HEK293 (cell line): ENCODE results near the gene LCN10.

ENCODE experiments used
- GLI2 ChIP-seq: fragments of 450-650 bp; formaldehyde crosslinking; IDR thresholded peaks from 2 replicates; pipeline ENCODE4; 2017; ENCODE audit warnings: missing biosample characterization, missing genetic modification characterization, low read depth, borderline replicate concordance
- HOXC10 ChIP-seq: sonication (generic); formaldehyde crosslinking; IDR thresholded peaks from 2 replicates; pipeline ENCODE4 v1.8.1; 2023; ENCODE audit warnings: mild to moderate bottlenecking, missing genetic modification reagents
- KLF1 ChIP-seq: fragments of 450-650 bp; formaldehyde crosslinking; IDR thresholded peaks from 2 replicates; pipeline ENCODE4 v1.5.1; 2016; ENCODE audit warnings: missing biosample characterization, missing genetic modification characterization
- REPIN1 ChIP-seq: fragments of 450-650 bp; formaldehyde crosslinking; IDR thresholded peaks from 2 replicates; pipeline ENCODE4 v1.5.1; 2017; ENCODE audit warnings: missing biosample characterization, missing genetic modification characterization, low read depth
- ZFHX2 ChIP-seq: fragments of 450-650 bp; formaldehyde crosslinking; conservative IDR thresholded peaks from 2 replicates; pipeline ENCODE4 v1.5.1; 2016; ENCODE audit warnings: missing biosample characterization, missing genetic modification characterization
- ZFP3 ChIP-seq: fragments of 450-650 bp; formaldehyde crosslinking; IDR thresholded peaks from 2 replicates; pipeline ENCODE4 v1.5.1; 2016; ENCODE audit warnings: low read depth, missing biosample characterization, missing genetic modification characterization
- ZFP37 ChIP-seq: fragments of 450-650 bp; formaldehyde crosslinking; IDR thresholded peaks from 2 replicates; pipeline ENCODE4 v1.5.1; 2016; ENCODE audit warnings: missing biosample characterization, missing genetic modification characterization
- ZNF10 ChIP-seq: fragments of 450-650 bp; formaldehyde crosslinking; IDR thresholded peaks from 2 replicates; pipeline ENCODE4 v1.5.1; 2017; ENCODE audit warnings: missing biosample characterization, missing genetic modification characterization
- ZNF155 ChIP-seq: fragments of 450-650 bp; formaldehyde crosslinking; IDR thresholded peaks from 2 replicates; pipeline ENCODE4 v1.5.1; 2016; ENCODE audit warnings: missing biosample characterization, missing genetic modification characterization
- ZNF157 ChIP-seq: fragments of 450-650 bp; formaldehyde crosslinking; IDR thresholded peaks from 2 replicates; pipeline ENCODE4 v1.5.1; 2016; ENCODE audit warnings: missing biosample characterization, missing genetic modification characterization
- ZNF169 ChIP-seq: fragments of 450-650 bp; formaldehyde crosslinking; IDR thresholded peaks from 2 replicates; pipeline ENCODE4 v1.5.1; 2016; ENCODE audit warnings: missing biosample characterization, missing genetic modification characterization
- ZNF366 ChIP-seq: fragments of 450-650 bp; formaldehyde crosslinking; conservative IDR thresholded peaks from 2 replicates; pipeline ENCODE4 v1.5.1; 2016; ENCODE audit warnings: missing biosample characterization, missing genetic modification characterization
- ZNF394 ChIP-seq: fragments of 450-650 bp; formaldehyde crosslinking; IDR thresholded peaks from 2 replicates; pipeline ENCODE4 v1.5.1; 2016; ENCODE audit warnings: missing biosample characterization, missing genetic modification characterization, mild to moderate bottlenecking, moderate library complexity, borderline replicate concordance
- ZNF514 ChIP-seq: fragments of 450-650 bp; formaldehyde crosslinking; IDR thresholded peaks from 2 replicates; pipeline ENCODE4 v1.5.1; 2016; ENCODE audit warnings: missing biosample characterization, missing genetic modification characterization
- ZNF585B ChIP-seq: fragments of 450-650 bp; formaldehyde crosslinking; IDR thresholded peaks from 2 replicates; pipeline ENCODE4 v1.5.1; 2016; ENCODE audit warnings: missing biosample characterization, missing genetic modification characterization
- ZNF621 ChIP-seq: fragments of 450-650 bp; formaldehyde crosslinking; IDR thresholded peaks from 2 replicates; pipeline ENCODE4 v1.5.1; 2017; ENCODE audit warnings: missing biosample characterization, missing genetic modification characterization
- ZNF677 ChIP-seq: fragments of 450-650 bp; IDR thresholded peaks from 2 replicates; pipeline ENCODE4 v1.5.0; 2018; ENCODE audit warnings: missing biosample characterization, mild to moderate bottlenecking, missing genetic modification characterization, moderate library complexity
- ZNF76 ChIP-seq: fragments of 450-650 bp; formaldehyde crosslinking; IDR thresholded peaks from 2 replicates; pipeline ENCODE4; 2016; ENCODE audit warnings: low read depth, missing biosample characterization, missing genetic modification characterization, borderline replicate concordance
- ZNF785 ChIP-seq: fragments of 450-650 bp; formaldehyde crosslinking; IDR thresholded peaks from 2 replicates; pipeline ENCODE4 v1.5.1; 2016; ENCODE audit warnings: missing biosample characterization, missing genetic modification characterization
- ZSCAN23 ChIP-seq: fragments of 450-650 bp; formaldehyde crosslinking; IDR thresholded peaks from 2 replicates; pipeline ENCODE4 v1.5.1; 2016; ENCODE audit warnings: missing biosample characterization, missing genetic modification characterization
- ZSCAN5A ChIP-seq: fragments of 450-650 bp; formaldehyde crosslinking; IDR thresholded peaks from 2 replicates; pipeline ENCODE4 v1.5.1; 2016; ENCODE audit warnings: missing biosample characterization, missing genetic modification characterization
- TF ChIP-seq, protein P1 (sequence below): fragments of 450-650 bp; formaldehyde crosslinking; IDR thresholded peaks from 2 replicates; pipeline ENCODE4 v1.5.1; 2016; ENCODE audit warnings: missing biosample characterization, missing genetic modification characterization, borderline replicate concordance
- TF ChIP-seq, protein P2 (sequence below): fragments of 450-650 bp; formaldehyde crosslinking; conservative IDR thresholded peaks from 2 replicates; pipeline ENCODE4 v1.5.1; 2016; ENCODE audit warnings: low read depth, missing biosample characterization, missing genetic modification characterization
- TF ChIP-seq, protein P3 (sequence below): fragments of 450-650 bp; IDR thresholded peaks from 2 replicates; pipeline ENCODE4 v1.5.1; 2018; ENCODE audit warnings: missing biosample characterization, missing genetic modification characterization
- TF ChIP-seq, protein P4 (sequence below): fragments of 450-650 bp; formaldehyde crosslinking; IDR thresholded peaks from 2 replicates; pipeline ENCODE4 v1.5.1; 2016; ENCODE audit warnings: missing biosample characterization, missing genetic modification characterization
- TF ChIP-seq, protein P5 (sequence below): fragments of 450-650 bp; formaldehyde crosslinking; IDR thresholded peaks from 2 replicates; pipeline ENCODE4 v1.5.1; 2016; ENCODE audit warnings: missing biosample characterization, missing genetic modification characterization

LCN10 gene

DNA sequence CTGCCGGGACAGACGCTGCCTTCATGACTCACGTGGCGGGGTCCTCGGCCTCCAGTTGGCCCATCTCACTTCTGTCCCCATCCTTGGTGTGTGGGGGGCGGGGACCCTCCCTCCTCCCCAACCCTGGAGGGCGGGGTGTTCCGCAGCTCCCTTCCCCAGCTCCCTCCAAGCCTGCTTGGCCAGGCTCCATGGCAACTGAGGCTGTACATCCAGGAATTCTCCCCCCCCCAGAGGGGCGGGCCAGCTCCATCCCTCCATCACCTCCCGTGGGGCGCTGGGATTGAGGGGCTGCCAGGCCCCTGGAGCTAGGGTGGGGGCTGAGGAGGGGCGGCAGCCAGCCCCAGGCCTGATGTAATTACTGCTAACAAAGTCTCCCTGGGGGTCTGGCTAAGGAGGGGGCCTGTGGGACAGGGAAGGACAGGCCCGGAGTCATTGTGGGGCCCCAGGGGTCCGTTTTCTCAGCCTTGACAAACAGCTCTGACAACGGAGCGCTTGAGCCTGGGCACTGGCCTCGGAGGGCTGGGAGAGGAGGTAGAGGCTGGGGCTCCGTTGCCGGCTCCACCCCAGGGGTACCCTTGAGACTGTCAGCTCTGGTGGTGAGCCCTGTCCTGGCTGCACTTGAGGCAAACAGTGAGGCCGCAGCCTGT is 22.4 kb downstream of the LCN10 start (continued):
- TF ChIP-seq ZFP37 (tag by site-specific recombination) (no peak), ZFHX2 (no peak), HOXC10 (CRISPR knock-in tag) (no peak), ZNF514 (tag by site-specific recombination) (no peak), GLI2 (tag by site-specific recombination) (no peak), ZNF10 (tag by site-specific recombination) (no peak), ZNF76 (tag by site-specific recombination) (no peak; the same call in 1 of the 2 replicates), ZNF394 (tag by site-specific recombination) (no peak), REPIN1 (tag by site-specific recombination) (no peak), ZFP3 (no peak), ZSCAN5A (tag by site-specific recombination) (no peak), ZNF785 (no peak), ZNF585B (no peak), KLF1 (tag by site-specific recombination) (peak; percentile 78), ZNF169 (tag by site-specific recombination) (no peak), ZSCAN23 (tag by site-specific recombination) (no peak), ZNF366 (tag by site-specific recombination) (peak; percentile 82), ZNF155 (no peak), ZNF677 (no peak), ZNF621 (tag by site-specific recombination) (no peak), ZNF157 (tag by site-specific recombination) (no peak)
- TF ChIP-seq, protein P1, sequence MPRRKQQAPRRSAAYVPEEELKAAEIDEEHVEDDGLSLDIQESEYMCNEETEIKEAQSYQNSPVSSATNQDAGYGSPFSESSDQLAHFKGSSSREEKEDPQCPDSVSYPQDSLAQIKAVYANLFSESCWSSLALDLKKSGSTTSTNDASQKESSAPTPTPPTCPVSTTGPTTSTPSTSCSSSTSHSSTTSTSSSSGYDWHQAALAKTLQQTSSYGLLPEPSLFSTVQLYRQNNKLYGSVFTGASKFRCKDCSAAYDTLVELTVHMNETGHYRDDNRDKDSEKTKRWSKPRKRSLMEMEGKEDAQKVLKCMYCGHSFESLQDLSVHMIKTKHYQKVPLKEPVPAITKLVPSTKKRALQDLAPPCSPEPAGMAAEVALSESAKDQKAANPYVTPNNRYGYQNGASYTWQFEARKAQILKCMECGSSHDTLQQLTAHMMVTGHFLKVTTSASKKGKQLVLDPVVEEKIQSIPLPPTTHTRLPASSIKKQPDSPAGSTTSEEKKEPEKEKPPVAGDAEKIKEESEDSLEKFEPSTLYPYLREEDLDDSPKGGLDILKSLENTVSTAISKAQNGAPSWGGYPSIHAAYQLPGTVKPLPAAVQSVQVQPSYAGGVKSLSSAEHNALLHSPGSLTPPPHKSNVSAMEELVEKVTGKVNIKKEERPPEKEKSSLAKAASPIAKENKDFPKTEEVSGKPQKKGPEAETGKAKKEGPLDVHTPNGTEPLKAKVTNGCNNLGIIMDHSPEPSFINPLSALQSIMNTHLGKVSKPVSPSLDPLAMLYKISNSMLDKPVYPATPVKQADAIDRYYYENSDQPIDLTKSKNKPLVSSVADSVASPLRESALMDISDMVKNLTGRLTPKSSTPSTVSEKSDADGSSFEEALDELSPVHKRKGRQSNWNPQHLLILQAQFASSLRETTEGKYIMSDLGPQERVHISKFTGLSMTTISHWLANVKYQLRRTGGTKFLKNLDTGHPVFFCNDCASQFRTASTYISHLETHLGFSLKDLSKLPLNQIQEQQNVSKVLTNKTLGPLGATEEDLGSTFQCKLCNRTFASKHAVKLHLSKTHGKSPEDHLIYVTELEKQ (tag by site-specific recombination) = no peak
- TF ChIP-seq, protein P2, sequence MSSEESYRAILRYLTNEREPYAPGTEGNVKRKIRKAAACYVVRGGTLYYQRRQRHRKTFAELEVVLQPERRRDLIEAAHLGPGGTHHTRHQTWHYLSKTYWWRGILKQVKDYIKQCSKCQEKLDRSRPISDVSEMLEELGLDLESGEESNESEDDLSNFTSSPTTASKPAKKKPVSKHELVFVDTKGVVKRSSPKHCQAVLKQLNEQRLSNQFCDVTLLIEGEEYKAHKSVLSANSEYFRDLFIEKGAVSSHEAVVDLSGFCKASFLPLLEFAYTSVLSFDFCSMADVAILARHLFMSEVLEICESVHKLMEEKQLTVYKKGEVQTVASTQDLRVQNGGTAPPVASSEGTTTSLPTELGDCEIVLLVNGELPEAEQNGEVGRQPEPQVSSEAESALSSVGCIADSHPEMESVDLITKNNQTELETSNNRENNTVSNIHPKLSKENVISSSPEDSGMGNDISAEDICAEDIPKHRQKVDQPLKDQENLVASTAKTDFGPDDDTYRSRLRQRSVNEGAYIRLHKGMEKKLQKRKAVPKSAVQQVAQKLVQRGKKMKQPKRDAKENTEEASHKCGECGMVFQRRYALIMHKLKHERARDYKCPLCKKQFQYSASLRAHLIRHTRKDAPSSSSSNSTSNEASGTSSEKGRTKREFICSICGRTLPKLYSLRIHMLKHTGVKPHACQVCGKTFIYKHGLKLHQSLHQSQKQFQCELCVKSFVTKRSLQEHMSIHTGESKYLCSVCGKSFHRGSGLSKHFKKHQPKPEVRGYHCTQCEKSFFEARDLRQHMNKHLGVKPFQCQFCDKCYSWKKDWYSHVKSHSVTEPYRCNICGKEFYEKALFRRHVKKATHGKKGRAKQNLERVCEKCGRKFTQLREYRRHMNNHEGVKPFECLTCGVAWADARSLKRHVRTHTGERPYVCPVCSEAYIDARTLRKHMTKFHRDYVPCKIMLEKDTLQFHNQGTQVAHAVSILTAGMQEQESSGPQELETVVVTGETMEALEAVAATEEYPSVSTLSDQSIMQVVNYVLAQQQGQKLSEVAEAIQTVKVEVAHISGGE (tag by site-specific recombination) = no peak
- TF ChIP-seq, protein P3, sequence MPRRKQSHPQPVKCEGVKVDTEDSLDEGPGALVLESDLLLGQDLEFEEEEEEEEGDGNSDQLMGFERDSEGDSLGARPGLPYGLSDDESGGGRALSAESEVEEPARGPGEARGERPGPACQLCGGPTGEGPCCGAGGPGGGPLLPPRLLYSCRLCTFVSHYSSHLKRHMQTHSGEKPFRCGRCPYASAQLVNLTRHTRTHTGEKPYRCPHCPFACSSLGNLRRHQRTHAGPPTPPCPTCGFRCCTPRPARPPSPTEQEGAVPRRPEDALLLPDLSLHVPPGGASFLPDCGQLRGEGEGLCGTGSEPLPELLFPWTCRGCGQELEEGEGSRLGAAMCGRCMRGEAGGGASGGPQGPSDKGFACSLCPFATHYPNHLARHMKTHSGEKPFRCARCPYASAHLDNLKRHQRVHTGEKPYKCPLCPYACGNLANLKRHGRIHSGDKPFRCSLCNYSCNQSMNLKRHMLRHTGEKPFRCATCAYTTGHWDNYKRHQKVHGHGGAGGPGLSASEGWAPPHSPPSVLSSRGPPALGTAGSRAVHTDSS = no peak
- TF ChIP-seq, protein P4, sequence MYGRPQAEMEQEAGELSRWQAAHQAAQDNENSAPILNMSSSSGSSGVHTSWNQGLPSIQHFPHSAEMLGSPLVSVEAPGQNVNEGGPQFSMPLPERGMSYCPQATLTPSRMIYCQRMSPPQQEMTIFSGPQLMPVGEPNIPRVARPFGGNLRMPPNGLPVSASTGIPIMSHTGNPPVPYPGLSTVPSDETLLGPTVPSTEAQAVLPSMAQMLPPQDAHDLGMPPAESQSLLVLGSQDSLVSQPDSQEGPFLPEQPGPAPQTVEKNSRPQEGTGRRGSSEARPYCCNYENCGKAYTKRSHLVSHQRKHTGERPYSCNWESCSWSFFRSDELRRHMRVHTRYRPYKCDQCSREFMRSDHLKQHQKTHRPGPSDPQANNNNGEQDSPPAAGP (tag by site-specific recombination) = no peak
- TF ChIP-seq, protein P5, sequence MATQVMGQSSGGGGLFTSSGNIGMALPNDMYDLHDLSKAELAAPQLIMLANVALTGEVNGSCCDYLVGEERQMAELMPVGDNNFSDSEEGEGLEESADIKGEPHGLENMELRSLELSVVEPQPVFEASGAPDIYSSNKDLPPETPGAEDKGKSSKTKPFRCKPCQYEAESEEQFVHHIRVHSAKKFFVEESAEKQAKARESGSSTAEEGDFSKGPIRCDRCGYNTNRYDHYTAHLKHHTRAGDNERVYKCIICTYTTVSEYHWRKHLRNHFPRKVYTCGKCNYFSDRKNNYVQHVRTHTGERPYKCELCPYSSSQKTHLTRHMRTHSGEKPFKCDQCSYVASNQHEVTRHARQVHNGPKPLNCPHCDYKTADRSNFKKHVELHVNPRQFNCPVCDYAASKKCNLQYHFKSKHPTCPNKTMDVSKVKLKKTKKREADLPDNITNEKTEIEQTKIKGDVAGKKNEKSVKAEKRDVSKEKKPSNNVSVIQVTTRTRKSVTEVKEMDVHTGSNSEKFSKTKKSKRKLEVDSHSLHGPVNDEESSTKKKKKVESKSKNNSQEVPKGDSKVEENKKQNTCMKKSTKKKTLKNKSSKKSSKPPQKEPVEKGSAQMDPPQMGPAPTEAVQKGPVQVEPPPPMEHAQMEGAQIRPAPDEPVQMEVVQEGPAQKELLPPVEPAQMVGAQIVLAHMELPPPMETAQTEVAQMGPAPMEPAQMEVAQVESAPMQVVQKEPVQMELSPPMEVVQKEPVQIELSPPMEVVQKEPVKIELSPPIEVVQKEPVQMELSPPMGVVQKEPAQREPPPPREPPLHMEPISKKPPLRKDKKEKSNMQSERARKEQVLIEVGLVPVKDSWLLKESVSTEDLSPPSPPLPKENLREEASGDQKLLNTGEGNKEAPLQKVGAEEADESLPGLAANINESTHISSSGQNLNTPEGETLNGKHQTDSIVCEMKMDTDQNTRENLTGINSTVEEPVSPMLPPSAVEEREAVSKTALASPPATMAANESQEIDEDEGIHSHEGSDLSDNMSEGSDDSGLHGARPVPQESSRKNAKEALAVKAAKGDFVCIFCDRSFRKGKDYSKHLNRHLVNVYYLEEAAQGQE (tag by site-specific recombination) = no peak
